ENCODE results near the gene COL5A3. TPM values are rescaled to one million over a fixed set of nuclear protein-coding genes. Genes with fewer than 3 reads are reported as not detected.

The COL5A3 gene
- total and polyA plus RNA-seq, 4 donors: 8.4 to 15.1 (median 10.5) TPM

DNA sequence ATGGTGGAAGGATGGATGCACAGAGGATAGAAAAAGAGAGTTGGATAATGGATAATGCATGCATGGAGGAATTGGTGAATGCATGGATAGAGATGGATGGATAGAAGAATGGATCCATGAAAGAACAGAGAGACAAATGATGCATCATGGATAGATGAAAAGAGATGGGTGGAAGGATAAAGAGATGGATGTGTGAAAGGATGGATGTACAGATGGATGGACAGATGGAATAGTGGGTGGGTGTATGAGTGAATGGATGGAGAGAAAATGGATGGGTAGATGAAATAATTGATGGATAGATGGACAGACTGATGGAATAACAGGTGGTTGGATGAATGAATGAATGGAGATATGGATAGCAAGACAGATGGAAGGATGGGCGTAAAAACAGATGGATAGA is 99.7 kb downstream of the COL5A3 start:
- peaks cover 0 to 4% (median 0%) of the 10 kb centered on the region in 4 donors for H3K9me3 ChIP-seq (ENCODE audit: control insufficient read depth in 4 of 4, insufficient read depth in 3 of 4, low read length in 3 of 4)
- peaks cover 0 to 5% (median 0%) of the 10 kb centered on the region in 5 donors for H3K4me1 ChIP-seq (ENCODE audit: control insufficient read depth in 5 of 5, insufficient read depth in 5 of 5, low read length in 5 of 5)
- H3K36me3 ChIP-seq (ENCODE audit: control insufficient read depth in 4 of 4, insufficient read depth in 4 of 4, low read length in 4 of 4): no peaks in the 10 kb centered on the region
- ATAC-seq (ENCODE audit: insufficient read depth, low FRiP score) (no peak), DNase-seq (no peak)
- no peak overlapping the region for H3K9ac ChIP-seq (ENCODE audit: insufficient read depth in 1 of 2, low read length in 2 of 2)
- H3K27ac ChIP-seq (ENCODE audit: low read depth in 1 of 2, low read length in 1 of 2): no peak overlapping the region
- H3K27me3 ChIP-seq (ENCODE audit: control insufficient read depth in 3 of 3, insufficient read depth in 3 of 3, low read length in 2 of 3): peaks cover 0 to 29% (median 20%) of the 10 kb centered on the region in 3 donors
- TF ChIP-seq, protein P1, sequence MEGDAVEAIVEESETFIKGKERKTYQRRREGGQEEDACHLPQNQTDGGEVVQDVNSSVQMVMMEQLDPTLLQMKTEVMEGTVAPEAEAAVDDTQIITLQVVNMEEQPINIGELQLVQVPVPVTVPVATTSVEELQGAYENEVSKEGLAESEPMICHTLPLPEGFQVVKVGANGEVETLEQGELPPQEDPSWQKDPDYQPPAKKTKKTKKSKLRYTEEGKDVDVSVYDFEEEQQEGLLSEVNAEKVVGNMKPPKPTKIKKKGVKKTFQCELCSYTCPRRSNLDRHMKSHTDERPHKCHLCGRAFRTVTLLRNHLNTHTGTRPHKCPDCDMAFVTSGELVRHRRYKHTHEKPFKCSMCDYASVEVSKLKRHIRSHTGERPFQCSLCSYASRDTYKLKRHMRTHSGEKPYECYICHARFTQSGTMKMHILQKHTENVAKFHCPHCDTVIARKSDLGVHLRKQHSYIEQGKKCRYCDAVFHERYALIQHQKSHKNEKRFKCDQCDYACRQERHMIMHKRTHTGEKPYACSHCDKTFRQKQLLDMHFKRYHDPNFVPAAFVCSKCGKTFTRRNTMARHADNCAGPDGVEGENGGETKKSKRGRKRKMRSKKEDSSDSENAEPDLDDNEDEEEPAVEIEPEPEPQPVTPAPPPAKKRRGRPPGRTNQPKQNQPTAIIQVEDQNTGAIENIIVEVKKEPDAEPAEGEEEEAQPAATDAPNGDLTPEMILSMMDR (IDR thresholded peaks at IDR 0.05; ENCODE audit: control extremely low read depth, extremely low read depth): no peak
- 92 to 94% methylated on average over 1 of the region's 1 CpG for WGBS, 2 donors
- no peak overlapping the region for H3K4me3 ChIP-seq

Small RNAs within 50 kb of the gene (small RNA-seq; reads per million reads assigned to genes)
- not detected for gene MIR5589 (ENCODE audit: low replicate concordance)

Other genes with a start within 250 kb of the COL5A3 start
- gene ZNF846, start 241.8 kb downstream of the COL5A3 start, total RNA-seq: 10 to 100 TPM; 10.5 to 30.9 TPM
- 1 to 10 TPM; 3.2 to 7.4 TPM for gene ZNF846, start 241.8 kb downstream of the COL5A3 start, polyA plus RNA-seq
- 10 to 100 TPM; 23.1 to 26.7 TPM for gene FBXL12, start 191.4 kb downstream of the COL5A3 start, total RNA-seq
- 10 to 100 TPM; 18.8 to 27.0 TPM for gene FBXL12, start 191.4 kb downstream of the COL5A3 start, polyA plus RNA-seq
- 100 to 1,000 TPM; 102 to 262 TPM for gene UBL5, start 182.6 kb downstream of the COL5A3 start, total RNA-seq
- gene UBL5, start 182.6 kb downstream of the COL5A3 start, polyA plus RNA-seq: 1,000 to 10,000 TPM in 1 of 2 donors, 100 to 1,000 TPM in 1; 611 to 1,378 TPM
- gene PIN1, start 175.2 kb downstream of the COL5A3 start, total RNA-seq: 10 to 100 TPM; 77.4 to 81.1 TPM
- 100 to 1,000 TPM in 1 of 2 donors, 10 to 100 TPM in 1; 69.8 to 108 TPM for gene PIN1, start 175.2 kb downstream of the COL5A3 start, polyA plus RNA-seq
- 10 to 100 TPM in 1 of 2 donors, 1 to 10 TPM in 1; 5.8 to 11.9 TPM for gene OLFM2, start 74.0 kb downstream of the COL5A3 start, total RNA-seq
- gene OLFM2, start 74.0 kb downstream of the COL5A3 start, polyA plus RNA-seq: 10 to 100 TPM in 1 of 2 donors, 1 to 10 TPM in 1; 2.2 to 14.3 TPM
- gene RDH8, start 3.0 kb upstream of the COL5A3 start, total RNA-seq: not detected
- not detected for gene RDH8, start 3.0 kb upstream of the COL5A3 start, polyA plus RNA-seq
- gene SHFL, start 75.8 kb upstream of the COL5A3 start, total RNA-seq: 10 to 100 TPM; 21.2 to 31.5 TPM
- 10 to 100 TPM; 35.1 to 43.5 TPM for gene SHFL, start 75.8 kb upstream of the COL5A3 start, polyA plus RNA-seq
- gene ANGPTL6, start 92.2 kb upstream of the COL5A3 start, total RNA-seq: 1 to 10 TPM in 1 of 2 donors, under 1 TPM in 1; 0.64 to 4.1 TPM
- 1 to 10 TPM in 1 of 2 donors, under 1 TPM in 1; 0.93 to 1.3 TPM for gene ANGPTL6, start 92.2 kb upstream of the COL5A3 start, polyA plus RNA-seq
- gene PPAN, start 95.9 kb upstream of the COL5A3 start, total RNA-seq: 10 to 100 TPM; 15.0 to 51.8 TPM
- gene PPAN, start 95.9 kb upstream of the COL5A3 start, polyA plus RNA-seq: 10 to 100 TPM; 43.2 to 61.4 TPM
- 10 to 100 TPM in 1 of 2 donors, 1 to 10 TPM in 1; 3.3 to 19.0 TPM for gene P2RY11, start 101.2 kb upstream of the COL5A3 start, total RNA-seq
- gene P2RY11, start 101.2 kb upstream of the COL5A3 start, polyA plus RNA-seq: 10 to 100 TPM in 1 of 2 donors, 1 to 10 TPM in 1; 9.6 to 17.4 TPM
- gene EIF3G, start 109.4 kb upstream of the COL5A3 start, total RNA-seq: 100 to 1,000 TPM; 164 to 187 TPM
- gene EIF3G, start 109.4 kb upstream of the COL5A3 start, polyA plus RNA-seq: 100 to 1,000 TPM; 145 to 197 TPM
- gene DNMT1, start 184.4 kb upstream of the COL5A3 start, total RNA-seq: 10 to 100 TPM; 44.0 to 85.7 TPM
- gene DNMT1, start 184.4 kb upstream of the COL5A3 start, polyA plus RNA-seq: 10 to 100 TPM; 32.8 to 46.5 TPM
- 10 to 100 TPM; 15.2 to 32.1 TPM for gene S1PR2, start 220.8 kb upstream of the COL5A3 start, total RNA-seq
- 10 to 100 TPM in 1 of 2 donors, 1 to 10 TPM in 1; 6.5 to 10.9 TPM for gene S1PR2, start 220.8 kb upstream of the COL5A3 start, polyA plus RNA-seq
- 10 to 100 TPM; 16.6 to 61.9 TPM for gene MRPL4, start 241.7 kb upstream of the COL5A3 start, total RNA-seq
- 10 to 100 TPM; 33.8 to 64.8 TPM for gene MRPL4, start 241.7 kb upstream of the COL5A3 start, polyA plus RNA-seq

Data from lung (tissue), 13 donors.